Measurements from ENCODE around the gene PYGL. TPM values are rescaled to one million over a fixed set of nuclear protein-coding genes. Genes with fewer than 3 reads are reported as not detected.

Gene PYGL
- total and polyA plus RNA-seq, 2 donors (not counting 3 experiments of a cell fraction or from before 2014, with no cell fraction given), result 15.1 to 45.7 TPM

- no TSS peak for BruUV-seq (replicated peaks)
- H3K4me1 ChIP-seq (ENCODE audit: control insufficient read depth, extremely low read depth, insufficient read depth, low read length), result no peaks in the 10 kb centered on the region
- no peaks in the 10 kb centered on the region for H3K36me3 ChIP-seq (ENCODE audit: control insufficient read depth in 2 of 2, extremely low read depth in 1 of 2, insufficient read depth in 2 of 2, low read length in 2 of 2)
- ChIA-PET POLR2A (no interaction called here), CTCF (interaction anchor here (0.6 kb wide), 1 partner anchor 14 kb away, joined by 3 read pairs; no protein-coding TSS in a partner anchor)
- H3K4me3 ChIP-seq (replicated peaks in 1 of 3; ENCODE audit: insufficient read depth in 1 of 3, low read depth in 1 of 3, low read length in 3 of 3), result no peak overlapping the region
- no peak overlapping the region for H3K27ac ChIP-seq (ENCODE audit: insufficient read depth, low read depth, low read length)
- H4K20me1 ChIP-seq (replicated peaks; ENCODE audit: control insufficient read depth, extremely low read depth, insufficient read depth, low read length), result no peaks in the 10 kb centered on the region
- H3K9ac ChIP-seq (replicated peaks; ENCODE audit: extremely low read depth, insufficient read depth, low read length), result no peak overlapping the region
- FAIRE-seq (no peak), DNase-seq (ENCODE audit: low read depth, low spot score) (no peak)
- intact Hi-C loops (cut with micrococcal nuclease), result no loop called here
- no peak overlapping the region for H3K4me2 ChIP-seq (ENCODE audit: insufficient read depth, low read length)
- peaks cover 19 to 22% of the 10 kb centered on the region in 2 experiments for H3K27me3 ChIP-seq (ENCODE audit: control insufficient read depth in 2 of 2, insufficient read depth in 2 of 2, low read length in 2 of 2)
- TF ChIP-seq MYC (IDR thresholded peaks at IDR 0.05; ENCODE audit: low read depth, low read length) (no peak), MAX (IDR thresholded peaks at IDR 0.05; ENCODE audit: insufficient read depth, insufficient read length) (no peak), JUN (IDR thresholded peaks at IDR 0.05; ENCODE audit: borderline replicate concordance, insufficient read depth, insufficient read length, low read depth) (no peak), EZH2 (IDR thresholded peaks at IDR 0.05; ENCODE audit: borderline replicate concordance, low read depth, low read length, severe bottlenecking) (no peak), GATA2 (IDR thresholded peaks at IDR 0.05; ENCODE audit: insufficient read depth, insufficient read length, low read depth, low read length) (no peak), POLR2A (IDR thresholded peaks at IDR 0.05; ENCODE audit: low read depth, low read length) (no peak), CTCF (IDR thresholded peaks at IDR 0.05; ENCODE audit: extremely low read depth in 1 of 2, insufficient read depth in 1 of 2, low read depth in 1 of 2, low read length in 2 of 2) (no peak), FOS (IDR thresholded peaks at IDR 0.05; ENCODE audit: borderline replicate concordance, insufficient read depth, low read length) (no peak), POLR2AphosphoS5 (IDR thresholded peaks at IDR 0.05; ENCODE audit: insufficient read depth, low read depth, low read length) (no peak)
- dilution Hi-C loops (cut with MboI; ENCODE audit: extremely low pct_ligation_motif_present, low sequenced_read_pairs), result no loop called here
- no peaks in the 10 kb centered on the region for H3K79me2 ChIP-seq (ENCODE audit: control insufficient read depth, insufficient read depth, low read length)
- no peaks in the 10 kb centered on the region for H3K9me3 ChIP-seq (replicated peaks; ENCODE audit: control insufficient read depth, insufficient read depth, low read length)
- no peaks in the 10 kb centered on the region for H3K9me1 ChIP-seq (replicated peaks; ENCODE audit: control insufficient read depth, extremely low read depth, insufficient read depth, low read length)
- no peak overlapping the region for H2AFZ ChIP-seq (ENCODE audit: low read depth, low read length)
Observed at GRCh38 chr14:50882932-50883826, 61.1 kb downstream of the PYGL start.
